Osteocyte (in vitro differentiated cells): ENCODE measurements around the gene TSHB. TPM values are rescaled to one million over a fixed set of nuclear protein-coding genes. Genes with fewer than 3 reads are reported as not detected.
A peak's percentile ranks its signal among the peaks of the same experiment; 100 is the strongest.

Source experiments
- DNase-seq: peaks from one replicate; pipeline ENCODE4 v3.0.0; 2021; ENCODE audit warnings: mixed read lengths; ENCODE audit not compliant: unreplicated experiment; ENCODE audit errors: extremely low spot score
- H3K27ac Mint-ChIP-seq: one replicate; pipeline ENCODE4 v1.8.0; 2021; ENCODE audit warnings: mild to moderate bottlenecking, mixed read lengths; ENCODE audit not compliant: unreplicated experiment
- H3K27me3 Mint-ChIP-seq: one replicate; pipeline ENCODE4 v1.8.0; 2021; ENCODE audit warnings: mixed read lengths; ENCODE audit not compliant: unreplicated experiment
- H3K36me3 Mint-ChIP-seq: one replicate; pipeline ENCODE4 v1.8.0; 2021; ENCODE audit warnings: mixed read lengths; ENCODE audit not compliant: unreplicated experiment
- H3K4me1 Mint-ChIP-seq: one replicate; pipeline ENCODE4 v1.8.0; 2021; ENCODE audit warnings: mixed read lengths; ENCODE audit not compliant: unreplicated experiment
- H3K4me3 Mint-ChIP-seq: one replicate; pipeline ENCODE4 v1.8.0; 2021; ENCODE audit warnings: mild to moderate bottlenecking, moderate library complexity, mixed read lengths; ENCODE audit not compliant: unreplicated experiment
- H3K9me3 Mint-ChIP-seq: one replicate; pipeline ENCODE4 v1.8.0; 2021; ENCODE audit warnings: mixed read lengths; ENCODE audit not compliant: unreplicated experiment
- CTCF ChIP-seq: fragments of 200-600 bp; sonication (generic); IDR thresholded peaks from 2 replicates; pipeline ENCODE4 v1.5.0; 2021; ENCODE audit warnings: antibody characterized with exemption, mild to moderate bottlenecking, moderate library complexity
- total RNA-seq: library from RNA; stranded (reverse); gene quantifications from 2 replicates; pipeline ENCODE4 v1.2.1, GENCODE V29; 2021

The TSHB gene
- total RNA-seq, 1 donor from 2014 or later = not detected

- Mint-ChIP-seq H3K36me3 (peaks cover 3% of the 10 kb centered on the region), H3K4me3 (no peak overlapping the region), H3K9me3 (no peaks in the 10 kb centered on the region), H3K4me1 (peaks cover 8% of the 10 kb centered on the region), H3K27me3 (no peaks in the 10 kb centered on the region), H3K27ac (no peak overlapping the region)
- no peak for TF ChIP-seq CTCF
- no peak for DNase-seq
Observed at GRCh38 chr1:115057661-115058254, 28.1 kb downstream of the TSHB start.

GRCh38 chr1:115059316-115059715 lies 29.7 kb downstream of the TSHB start:
- Mint-ChIP-seq H3K9me3 (no peaks in the 10 kb centered on the region), H3K36me3 (peaks cover 3% of the 10 kb centered on the region), H3K4me1 (peaks cover 12% of the 10 kb centered on the region), H3K4me3 (no peak overlapping the region), H3K27me3 (no peaks in the 10 kb centered on the region), H3K27ac (no peak overlapping the region)
- no peak for DNase-seq
- no peak for TF ChIP-seq CTCF

- Mint-ChIP-seq H3K4me1 (peaks cover 12% of the 10 kb centered on the region), H3K9me3 (no peaks in the 10 kb centered on the region), H3K4me3 (no peak overlapping the region), H3K27me3 (no peaks in the 10 kb centered on the region), H3K27ac (no peak overlapping the region), H3K36me3 (peaks cover 3% of the 10 kb centered on the region)
- DNase-seq = no peak
- no peak for TF ChIP-seq CTCF
Observed at GRCh38 chr1:115060501-115060900, 30.9 kb downstream of the TSHB start.

- TF ChIP-seq CTCF = no peak
- no peaks in the 10 kb centered on the region for H3K27me3 Mint-ChIP-seq
- peaks cover 6% of the 10 kb centered on the region for H3K9me3 Mint-ChIP-seq
- peaks cover 3% of the 10 kb centered on the region for H3K36me3 Mint-ChIP-seq
- no peak overlapping the region for H3K4me3 Mint-ChIP-seq
- peak overlapping the region; percentile 64 for H3K27ac Mint-ChIP-seq
- H3K4me1 Mint-ChIP-seq = peaks cover 16% of the 10 kb centered on the region
- DNase-seq = no peak
Observed at GRCh38 chr1:115062542-115063004, 32.9 kb downstream of the TSHB start.

- H3K27ac Mint-ChIP-seq = peak overlapping the region; percentile 64
- no peak for DNase-seq
- peaks cover 6% of the 10 kb centered on the region for H3K9me3 Mint-ChIP-seq
- no peaks in the 10 kb centered on the region for H3K27me3 Mint-ChIP-seq
- H3K4me3 Mint-ChIP-seq = no peak overlapping the region
- H3K36me3 Mint-ChIP-seq = peaks cover 3% of the 10 kb centered on the region
- TF ChIP-seq CTCF = no peak
- peaks cover 19% of the 10 kb centered on the region for H3K4me1 Mint-ChIP-seq
Observed at GRCh38 chr1:115063228-115063901, 33.7 kb downstream of the TSHB start.
